GM21390 (cell line): ENCODE measurements around the gene PTPRJ.

Experiments used
- ATAC-seq: cut with Tn5 transposase; IDR thresholded peaks from one replicate; pipeline ENCODE4 v1.9.1; 2021; ENCODE audit not compliant: unreplicated experiment

Gene PTPRJ

GRCh38 chr11:48056325-48057183 is 76.2 kb downstream of the PTPRJ start:
- no peak for ATAC-seq

GRCh38 chr11:48058064-48058463 is 77.7 kb downstream of the PTPRJ start:
- no peak for ATAC-seq

GRCh38 chr11:48058788-48059187 is 78.4 kb downstream of the PTPRJ start:
- ATAC-seq, result no peak

- no peak for ATAC-seq
Observed at GRCh38 chr11:48062649-48063048, 82.3 kb downstream of the PTPRJ start.

- ATAC-seq, result no peak
Observed at GRCh38 chr11:48063424-48063978, 83.1 kb downstream of the PTPRJ start.

- no peak for ATAC-seq
Observed at GRCh38 chr11:48064306-48064705, 83.9 kb downstream of the PTPRJ start.

GRCh38 chr11:48066881-48067800 is 86.8 kb downstream of the PTPRJ start:
- no peak for ATAC-seq

GRCh38 chr11:48073031-48073861 is 92.9 kb downstream of the PTPRJ start:
- ATAC-seq, result no peak

- ATAC-seq, result no peak
Observed at GRCh38 chr11:48074425-48075181, 94.2 kb downstream of the PTPRJ start.

GRCh38 chr11:48075637-48076036 is 95.3 kb downstream of the PTPRJ start:
- ATAC-seq, result no peak

- no peak for ATAC-seq
Observed at GRCh38 chr11:48077251-48077650, 96.9 kb downstream of the PTPRJ start.

GRCh38 chr11:48078689-48079088 is 98.3 kb downstream of the PTPRJ start:
- no peak for ATAC-seq

GRCh38 chr11:48079596-48079995 is 99.2 kb downstream of the PTPRJ start:
- ATAC-seq, result no peak

- no peak for ATAC-seq
Observed at GRCh38 chr11:48080301-48080861, 100.0 kb downstream of the PTPRJ start.

GRCh38 chr11:48081151-48082010 is 101.0 kb downstream of the PTPRJ start:
- no peak for ATAC-seq

- ATAC-seq, result no peak
Observed at GRCh38 chr11:48082771-48083170, 102.4 kb downstream of the PTPRJ start.

GRCh38 chr11:48083421-48083820 is 103.1 kb downstream of the PTPRJ start:
- no peak for ATAC-seq

- no peak for ATAC-seq
Observed at GRCh38 chr11:48085688-48086087, 105.3 kb downstream of the PTPRJ start.

- ATAC-seq, result no peak
Observed at GRCh38 chr11:48087422-48087821, 107.1 kb downstream of the PTPRJ start.
